Measurements from ENCODE around the gene DIP2C. TPM values are rescaled to one million over a fixed set of nuclear protein-coding genes. Genes with fewer than 3 reads are reported as not detected.

DIP2C gene
- total RNA-seq, 4 donors from 2014 or later, result 13.4 to 32.0 (median 18.4) TPM

GRCh38 chr10:357201-357950 lies 332.1 kb downstream of the DIP2C start:
- H3K9me3 ChIP-seq, result no peaks in the 10 kb centered on the region
- H3K4me1 ChIP-seq, result no peaks in the 10 kb centered on the region
- 97 to 100% methylated on average over 2 to 40 of the region's 40 CpGs for WGBS, 2 donors (ENCODE audit: low coverage in 1 of 2)
- no peak overlapping the region for H3K27ac ChIP-seq
- intact Hi-C loops (cut with DNase I; ENCODE audit: low total_unique reads) (no loop called here), in situ Hi-C loops (cut with MboI; ENCODE audit: low pct_ligation_motif_present in 1 of 4, low pct_unique_long_range_greater_than_20kb in 1 of 4, low sequenced_read_pairs in 3 of 4) (no loop called here)
- TF ChIP-seq EP300 (IDR thresholded peaks at IDR 0.05; ENCODE audit: low read depth), result no peak
- TF ChIP-seq POLR2A (IDR thresholded peaks at IDR 0.05), result no peak
- no peak for TF ChIP-seq CTCF (IDR thresholded peaks at IDR 0.05)
- no peak for TF ChIP-seq POLR2AphosphoS5 (IDR thresholded peaks at IDR 0.05)
- H3K36me3 ChIP-seq, result peaks cover 0 to 5% (median 0%) of the 10 kb centered on the region in 4 donors
- DNase-seq, result no peak
- H3K4me3 ChIP-seq, result no peak overlapping the region
- H3K27me3 ChIP-seq, result no peaks in the 10 kb centered on the region

GRCh38 chr10:356452-356851 lies 333.0 kb downstream of the DIP2C start:
- no peaks in the 10 kb centered on the region for H3K4me1 ChIP-seq
- intact Hi-C loops (cut with DNase I; ENCODE audit: low total_unique reads) (no loop called here), in situ Hi-C loops (cut with MboI; ENCODE audit: low pct_ligation_motif_present in 1 of 4, low pct_unique_long_range_greater_than_20kb in 1 of 4, low sequenced_read_pairs in 3 of 4) (no loop called here)
- WGBS, 2 donors (ENCODE audit: low coverage in 1 of 2), result 88% methylated on average over 7 of the region's 8 CpGs; no CpG with 5 or more reads in 1 of the 2 donors
- TF ChIP-seq POLR2A (IDR thresholded peaks at IDR 0.05) (no peak), CTCF (IDR thresholded peaks at IDR 0.05) (no peak), EP300 (IDR thresholded peaks at IDR 0.05; ENCODE audit: low read depth) (no peak), POLR2AphosphoS5 (IDR thresholded peaks at IDR 0.05) (no peak)
- no peak for DNase-seq
- H3K27me3 ChIP-seq, result no peaks in the 10 kb centered on the region
- H3K4me3 ChIP-seq, result no peak overlapping the region
- no peaks in the 10 kb centered on the region for H3K36me3 ChIP-seq
- H3K27ac ChIP-seq, result no peak overlapping the region
- no peaks in the 10 kb centered on the region for H3K9me3 ChIP-seq

GRCh38 chr10:354901-355617 lies 334.4 kb downstream of the DIP2C start:
- DNase-seq, result no peak
- WGBS, 2 donors (ENCODE audit: low coverage in 1 of 2), result 89 to 91% methylated on average over 18 to 20 of the region's 20 CpGs
- TF ChIP-seq POLR2A (IDR thresholded peaks at IDR 0.05) (no peak), EP300 (IDR thresholded peaks at IDR 0.05; ENCODE audit: low read depth) (no peak), CTCF (IDR thresholded peaks at IDR 0.05) (no peak), POLR2AphosphoS5 (IDR thresholded peaks at IDR 0.05) (no peak)
- Histone ChIP-seq H3K9me3 (no peaks in the 10 kb centered on the region), H3K27me3 (no peaks in the 10 kb centered on the region), H3K36me3 (no peaks in the 10 kb centered on the region), H3K4me3 (no peak overlapping the region), H3K4me1 (no peaks in the 10 kb centered on the region), H3K27ac (no peak overlapping the region)
- in situ Hi-C loops (cut with MboI; ENCODE audit: low pct_ligation_motif_present in 1 of 4, low pct_unique_long_range_greater_than_20kb in 1 of 4, low sequenced_read_pairs in 3 of 4) (no loop called here), intact Hi-C loops (cut with DNase I; ENCODE audit: low total_unique reads) (no loop called here)

GRCh38 chr10:352476-353235 lies 336.8 kb downstream of the DIP2C start:
- in situ Hi-C loops (cut with MboI; ENCODE audit: low pct_ligation_motif_present in 1 of 4, low pct_unique_long_range_greater_than_20kb in 1 of 4, low sequenced_read_pairs in 3 of 4), result no loop called here
- WGBS, 2 donors (ENCODE audit: low coverage in 1 of 2), result 84 to 94% methylated on average over 6 to 17 of the region's 21 CpGs
- H3K36me3 ChIP-seq, result peaks cover 0 to 8% (median 4%) of the 10 kb centered on the region in 4 donors

More at GRCh38 chr10:352476-353235, 336.8 kb downstream of the DIP2C start:
- Histone ChIP-seq H3K27ac (no peak overlapping the region), H3K27me3 (no peaks in the 10 kb centered on the region), H3K4me1 (no peaks in the 10 kb centered on the region), H3K9me3 (no peaks in the 10 kb centered on the region), H3K4me3 (no peak overlapping the region)
- DNase-seq, result no peak
- intact Hi-C loops (cut with DNase I; ENCODE audit: low total_unique reads), result no loop called here
- TF ChIP-seq POLR2AphosphoS5 (IDR thresholded peaks at IDR 0.05) (no peak), EP300 (IDR thresholded peaks at IDR 0.05; ENCODE audit: low read depth) (no peak), POLR2A (IDR thresholded peaks at IDR 0.05) (no peak), CTCF (IDR thresholded peaks at IDR 0.05) (no peak)

All from transverse colon (tissue), 4 donors.